ENCODE results near the gene ATXN1. TPM values are rescaled to one million over a fixed set of nuclear protein-coding genes. Genes with fewer than 3 reads are reported as not detected.

ATXN1 gene
- total RNA-seq, 1 donor from 2014 or later: 63.7 TPM

GRCh38 chr6:16743664-16744210, 17.5 kb downstream of the ATXN1 start:
- no peak for DNase-seq (ENCODE audit: low spot score)

- no peak for DNase-seq (ENCODE audit: low spot score)
Observed at GRCh38 chr6:16742116-16742515, 19.1 kb downstream of the ATXN1 start.

- no peak for DNase-seq (ENCODE audit: low spot score)
Observed at GRCh38 chr6:16741112-16742016, 19.9 kb downstream of the ATXN1 start.

- no peak for DNase-seq (ENCODE audit: low spot score)
Observed at GRCh38 chr6:16740097-16740496, 21.2 kb downstream of the ATXN1 start.

GRCh38 chr6:16739329-16739801, 21.9 kb downstream of the ATXN1 start:
- DNase-seq (ENCODE audit: low spot score): no peak

GRCh38 chr6:16737925-16738324, 23.3 kb downstream of the ATXN1 start:
- DNase-seq (ENCODE audit: low spot score): no peak

GRCh38 chr6:16736856-16737775, 24.1 kb downstream of the ATXN1 start:
- no peak for DNase-seq (ENCODE audit: low spot score)

- no peak for DNase-seq (ENCODE audit: low spot score)
Observed at GRCh38 chr6:16735014-16735413, 26.2 kb downstream of the ATXN1 start.

- DNase-seq (ENCODE audit: low spot score): no peak
Observed at GRCh38 chr6:16733085-16733484, 28.2 kb downstream of the ATXN1 start.

- DNase-seq (ENCODE audit: low spot score): no peak
Observed at GRCh38 chr6:16731478-16732051, 29.7 kb downstream of the ATXN1 start.

GRCh38 chr6:16730738-16731477, 30.4 kb downstream of the ATXN1 start:
- DNase-seq (ENCODE audit: low spot score): no peak

GRCh38 chr6:16729744-16730143, 31.5 kb downstream of the ATXN1 start:
- DNase-seq (ENCODE audit: low spot score): no peak

- DNase-seq (ENCODE audit: low spot score): no peak
Observed at GRCh38 chr6:16729183-16729691, 32.0 kb downstream of the ATXN1 start.

GRCh38 chr6:16728513-16729182, 32.6 kb downstream of the ATXN1 start:
- DNase-seq (ENCODE audit: low spot score): no peak

- no peak for DNase-seq (ENCODE audit: low spot score)
Observed at GRCh38 chr6:16727996-16728395, 33.3 kb downstream of the ATXN1 start.

- DNase-seq (ENCODE audit: low spot score): no peak
Observed at GRCh38 chr6:16725145-16725864, 36.0 kb downstream of the ATXN1 start.

GRCh38 chr6:16723826-16724225, 37.4 kb downstream of the ATXN1 start:
- DNase-seq (ENCODE audit: low spot score): no peak

- no peak for DNase-seq (ENCODE audit: low spot score)
Observed at GRCh38 chr6:16723402-16723801, 37.9 kb downstream of the ATXN1 start.

GRCh38 chr6:16722630-16723029, 38.6 kb downstream of the ATXN1 start:
- no peak for DNase-seq (ENCODE audit: low spot score)

GRCh38 chr6:16721977-16722376, 39.3 kb downstream of the ATXN1 start:
- DNase-seq (ENCODE audit: low spot score): no peak

Data from ureter (tissue), 1 donor.